ENCODE data around the gene MEAF6.

GRCh38 chr1:37497832-37498231 lies 16.7 kb downstream of the MEAF6 start:
- no peak for TF ChIP-seq MAX (IDR thresholded peaks at IDR 0.05)
- no peak for TF ChIP-seq RAD21 (IDR thresholded peaks at IDR 0.05; ENCODE audit: low read depth)
- no peak for TF ChIP-seq REST (IDR thresholded peaks at IDR 0.05; ENCODE audit: low read depth)
- no peak for TF ChIP-seq TCF12 (IDR thresholded peaks at IDR 0.05; ENCODE audit: low read depth)
